Heart right ventricle (tissue), 16 donors: ENCODE data around the gene RILPL1. TPM values are rescaled to one million over a fixed set of nuclear protein-coding genes. Genes with fewer than 3 reads are reported as not detected.

Source experiments
- ATAC-seq, 8 donors: fragments of 200-7000 bp; cut with Tn5 transposase; one replicate each; pipeline ENCODE4 v1.9.1; 2020; ENCODE audit warnings: mild to moderate bottlenecking in 8 of 8, moderate library complexity in 8 of 8, moderate number of reproducible peaks in 1 of 8
- DNase-seq, 2 donors: peaks; one replicate each; pipeline ENCODE4 v3.0.0-alpha.2; 2020
- H3K27ac ChIP-seq, 10 donors: fragments of 200-600 bp; sonication (generic) in 2 of 10; one replicate each; pipeline versions ENCODE4 v1.5.0 to v1.8.0; 2020 to 2022; ENCODE audit warnings: mild to moderate bottlenecking in 3 of 10
- H3K27me3 ChIP-seq, 7 donors: fragments of 200-600 bp; one replicate each; pipeline ENCODE4 v1.8.0; 2021 to 2022; ENCODE audit warnings: mild to moderate bottlenecking in 2 of 7
- H3K36me3 ChIP-seq, 9 donors: fragments of 200-600 bp; sonication (generic) in 1 of 9; one replicate each; pipeline versions ENCODE4 v1.5.0 to v1.8.0; 2020 to 2022; ENCODE audit warnings: mild to moderate bottlenecking in 2 of 9
- H3K4me1 ChIP-seq, 9 donors: fragments of 200-600 bp; sonication (generic) in 1 of 9; one replicate each; pipeline versions ENCODE4 v1.5.0 to v1.8.0; 2020 to 2022; ENCODE audit warnings: mild to moderate bottlenecking in 4 of 9
- H3K4me3 ChIP-seq, 10 donors: fragments of 200-600 bp; sonication (generic) in 2 of 10; one replicate each; pipeline versions ENCODE4 v1.5.0 to v1.8.0; 2020 to 2022; ENCODE audit warnings: mild to moderate bottlenecking in 7 of 10, moderate library complexity in 2 of 10
- H3K9me3 ChIP-seq, 11 donors: fragments of 200-600 bp in 10 of 11; sonication (generic) in 2 of 11; one replicate each; pipeline versions ENCODE4 v1.5.0 to v1.8.0; 2013 to 2022; ENCODE audit warnings: mild to moderate bottlenecking in 2 of 11, control low read depth in 1 of 11, moderate library complexity in 1 of 11
- CTCF ChIP-seq, 9 donors: fragments of 200-600 bp; sonication (generic) in 2 of 9; IDR thresholded peaks; one replicate each; pipeline versions ENCODE4 v1.5.0 to v1.8.0; 2021 to 2022; ENCODE audit warnings: antibody characterized with exemption in 9 of 9, mild to moderate bottlenecking in 5 of 9, moderate library complexity in 1 of 9
- WGBS, 2 donors: extraction: QIAGEN DNeasy Blood & Tissue Kit; methylation state at CpG; one replicate each; pipeline ENCODE4 v1.1.7; 2013; ENCODE audit warnings: inconsistent platforms in 1 of 2; 5-methylcytosine and 5-hydroxymethylcytosine counted together
- intact Hi-C, 10 donors: fragments of 100-400 bp; cut with DNase I; formaldehyde crosslinking; loops; one replicate each; pipeline versions ENCODE4 v1.11.1 to v1.14.2; 2022
- polyA plus RNA-seq, 2 donors: library from polyadenylated mRNA; stranded (reverse); fragments of 200-250 nt; gene quantifications; one replicate each; pipeline ENCODE4 v1.2.3, GENCODE V29; 2013
- total RNA-seq, 10 donors: library from RNA; stranded (reverse); fragmentation: NEBNext Ultra II Directional in 3 of 10; extraction: Animal tissue kit (Norgen Biotek cat#: 25700) in 3 of 10; gene quantifications; one replicate each; pipeline versions ENCODE4 v1.2.1 to v1.2.4, GENCODE V29; 2021 to 2023
- donor health status: Arrhythmogenic right ventricular cardiomyopathy.
- donor health status: ischemic (EF 13 %, LVEDD 7.1; RV severe dilation, severe dysfunction).
- donor health status: healthy with polysubstance abuse.
- donor health status: DM: no; HTN: yes; CAD: no.
- donor health status: DM: no; HTN: no; CAD: no.
- donor health status: ischemic (EF 25% LVEDD 6.9; RV normal size, moderate dysfunction).
- donor health status: ischemic (EF 25% LVEDD 5.7; RV mildly dilated, moderate dysfunction).
- donor health status: healthy.
- donor health status: DM: yes; HTN: yes; CAD: no.
- donor health status: Ischemic cardiomyopathy.
- donor health status: ischemic (EF 35%, LVEDD 5.7; RV mildly dilated, moderate dysfunction).
- donor health status: nonischemic (EF 11% LVEDD 7.7; RV severe dilation, severe dysfunction).
- donor health status: DM: yes; HTN: yes; CAD: no.
- donor health status: PGD.
- donor health status: ischemic (EF 29% LVEDD 5.4; RV normal size, mild dysfunction).
- donor health status: nonischemic (EF 23%, LVEDD 6.1; RV moderate dilation, normal function).

RILPL1 gene
- total and polyA plus RNA-seq, 12 donors = 71.4 to 132 (median 86.6) TPM

- Histone ChIP-seq H3K9me3 (no peaks in the 10 kb centered on the region), H3K4me3 (no peak overlapping the region), H3K36me3 (peaks cover 0 to 29% (median 0%) of the 10 kb centered on the region in 9 donors), H3K27ac (peak overlapping the region in 4 of 10 donors; percentile 26 to 97 (median 88)), H3K27me3 (peaks cover 0 to 2% (median 0%) of the 10 kb centered on the region in 7 donors), H3K4me1 (peaks cover 15 to 61% (median 37%) of the 10 kb centered on the region in 9 donors)
- 69 to 71% methylated on average over 3 of the region's 3 CpGs for WGBS, 2 donors
- intact Hi-C loops = loop anchor here in 7 of 10 donors (5.0 to 10.0 kb wide), 8 partner anchors 45 to 147 kb away; partner anchors contain the start of genes TMED2 (in 4 of the 7) and KMT5A (in 1 of the 7)
- no peak for TF ChIP-seq CTCF (IDR thresholded peaks at IDR 0.05)
- ATAC-seq = no peak
- DNase-seq = no peak
These were observed 3.8 kb downstream of the RILPL1 start for GRCh38 chr12:123529686-123530085.

DNA sequence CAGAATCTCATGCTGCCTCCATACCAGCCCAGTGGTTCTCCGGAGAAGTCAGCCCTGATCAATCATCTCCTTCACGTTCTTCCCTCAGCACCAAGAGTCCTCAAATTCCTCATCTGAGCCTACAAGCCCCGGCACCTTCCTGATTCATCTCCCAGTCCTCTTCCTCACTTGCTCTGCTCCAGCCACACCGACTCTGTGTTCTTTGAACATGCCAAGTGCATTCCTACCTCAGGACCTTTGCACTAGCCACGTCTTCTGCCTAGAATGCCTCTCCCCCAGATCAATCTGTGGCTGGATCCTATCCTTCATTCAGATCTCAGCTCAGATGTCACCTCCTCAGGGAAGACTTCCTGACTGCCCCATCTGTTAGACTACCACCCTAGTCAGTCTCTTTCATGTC is 4.7 kb downstream of the RILPL1 start:
- peak overlapping the region in 2 of 10 donors; percentile 26 to 91 for H3K27ac ChIP-seq
- WGBS, 2 donors = 93 to 94% methylated on average over 5 of the region's 5 CpGs
- intact Hi-C loops = loop anchor here in 1 of 10 donors (10.0 kb wide), 1 partner anchor 134 kb away; no protein-coding TSS in a partner anchor

GRCh38 chr12:123526542-123527080 is 6.9 kb downstream of the RILPL1 start:
- intact Hi-C loops = loop anchor here in 1 of 10 donors (10.0 kb wide), 1 partner anchor 132 kb away; no protein-coding TSS in a partner anchor
- Histone ChIP-seq H3K27me3 (no peaks in the 10 kb centered on the region), H3K27ac (peak overlapping the region in 7 of 10 donors; percentile 0 to 63 (median 47)), H3K36me3 (peaks cover 0 to 58% (median 10%) of the 10 kb centered on the region in 9 donors), H3K4me3 (no peak overlapping the region), H3K9me3 (no peaks in the 10 kb centered on the region), H3K4me1 (peaks cover 10 to 61% (median 28%) of the 10 kb centered on the region in 9 donors)
- no peak for TF ChIP-seq CTCF (IDR thresholded peaks at IDR 0.05)
- no peak for DNase-seq
- WGBS, 2 donors = 58 to 64% methylated on average over 7 of the region's 7 CpGs
- ATAC-seq = no peak

More for the DNA sequence above, 4.7 kb downstream of the RILPL1 start:
- no peak for TF ChIP-seq CTCF (IDR thresholded peaks at IDR 0.05)
- DNase-seq (no peak), ATAC-seq (no peak)
- Histone ChIP-seq H3K27me3 (no peaks in the 10 kb centered on the region), H3K4me1 (peaks cover 15 to 55% (median 37%) of the 10 kb centered on the region in 9 donors), H3K4me3 (no peak overlapping the region), H3K36me3 (peaks cover 0 to 36% (median 4%) of the 10 kb centered on the region in 9 donors), H3K9me3 (no peaks in the 10 kb centered on the region)

- ATAC-seq = no peak
- 99% methylated on average over 7 of the region's 7 CpGs for WGBS, 2 donors
- TF ChIP-seq CTCF (IDR thresholded peaks at IDR 0.05) = no peak
- Histone ChIP-seq H3K27me3 (no peaks in the 10 kb centered on the region), H3K4me1 (peaks cover 4 to 58% (median 27%) of the 10 kb centered on the region in 9 donors), H3K36me3 (peaks cover 0 to 66% (median 15%) of the 10 kb centered on the region in 9 donors), H3K27ac (peak overlapping the region in 2 of 10 donors; percentile 21 to 40), H3K4me3 (no peak overlapping the region), H3K9me3 (no peaks in the 10 kb centered on the region)
- intact Hi-C loops = loop anchor here in 1 of 10 donors (10.0 kb wide), 1 partner anchor 130 kb away; no protein-coding TSS in a partner anchor
- DNase-seq = no peak
These were observed 9.1 kb downstream of the RILPL1 start for GRCh38 chr12:123524378-123524777.
